COLO829 (cell line): ENCODE data around the gene ABCC8.

ENCODE experiments used
- DNase-seq: peaks from one replicate; pipeline ENCODE4 v3.0.0; 2012; ENCODE audit warnings: low spot score

The ABCC8 gene

GRCh38 chr11:17351510-17352176 lies 125.0 kb downstream of the ABCC8 start, which contains the start of gene NCR3LG1:
TSS of gene NCR3LG1 (plus strand) at chr11:17351800. CDS start at chr11:17351970, 170 bp downstream.
- peak; percentile 3 for DNase-seq

DNA sequence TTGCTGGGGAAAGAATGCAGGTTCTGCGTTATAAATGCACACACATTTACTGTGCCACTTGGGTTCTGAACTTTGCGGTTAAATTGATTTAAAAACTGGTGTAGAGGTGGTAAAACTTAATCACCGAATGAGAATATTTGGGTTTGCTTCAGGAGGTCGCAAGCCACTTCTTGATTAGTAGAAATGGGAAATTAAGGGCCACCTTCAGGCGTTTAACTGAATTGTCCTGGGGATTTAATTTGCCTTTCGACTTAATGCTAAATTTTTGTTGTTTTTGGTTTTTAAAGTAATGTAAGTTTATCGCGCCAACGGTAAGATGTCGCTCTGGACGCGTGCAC lies 125.5 kb downstream of the ABCC8 start:
- no peak for DNase-seq

DNA sequence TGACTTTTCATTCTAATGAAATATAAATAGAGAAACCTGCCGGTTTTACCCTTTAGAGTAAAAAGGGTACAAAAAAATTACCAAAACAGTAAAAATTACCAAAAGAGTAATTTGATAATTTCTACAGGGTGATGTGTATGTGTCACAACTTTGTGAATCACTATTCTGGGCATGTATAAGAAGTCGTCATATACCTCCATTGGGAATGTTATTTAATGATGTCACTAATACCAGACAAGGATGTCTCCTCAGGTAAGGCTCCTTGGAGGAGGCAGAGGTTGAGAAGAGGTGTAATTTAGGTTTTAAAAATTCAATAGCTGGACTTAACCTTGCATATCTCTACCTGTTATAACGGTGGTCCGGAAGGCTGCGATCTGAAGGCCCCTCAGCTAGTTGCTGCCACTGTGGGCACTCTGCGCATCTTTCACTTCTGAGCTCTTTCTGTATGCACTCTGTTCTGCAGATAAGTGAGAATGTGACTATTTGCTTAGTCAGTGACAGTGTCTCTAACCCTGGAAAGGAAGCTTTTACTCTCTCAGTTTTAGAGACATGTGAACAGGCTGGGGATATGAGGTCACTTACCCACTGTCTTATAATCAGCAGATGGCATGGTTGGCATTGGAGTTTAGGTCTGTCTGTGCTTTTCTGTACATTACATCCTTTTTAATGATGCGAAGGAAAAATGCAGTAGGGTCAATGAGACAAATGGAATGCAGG lies 126.0 kb downstream of the ABCC8 start:
- DNase-seq = no peak

DNA sequence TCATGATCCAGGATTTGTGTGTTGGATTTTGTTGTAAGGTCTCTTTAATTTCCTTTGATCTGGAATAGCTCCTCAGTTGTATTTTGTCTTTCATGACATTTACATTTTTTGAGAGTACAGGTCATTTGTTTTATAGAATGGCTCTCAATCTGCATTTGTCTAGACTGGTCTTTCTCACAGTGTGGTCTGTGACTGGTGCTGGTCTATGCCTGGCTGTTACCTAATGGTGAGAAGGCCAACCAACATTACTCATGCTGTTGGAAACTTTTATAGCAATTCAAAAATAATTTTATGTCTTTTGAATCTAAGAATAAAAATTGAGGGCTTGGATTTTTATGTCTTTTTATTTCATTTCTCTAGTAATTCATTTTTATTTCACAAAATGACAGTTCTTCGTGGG lies 129.0 kb downstream of the ABCC8 start:
- no peak for DNase-seq

DNA sequence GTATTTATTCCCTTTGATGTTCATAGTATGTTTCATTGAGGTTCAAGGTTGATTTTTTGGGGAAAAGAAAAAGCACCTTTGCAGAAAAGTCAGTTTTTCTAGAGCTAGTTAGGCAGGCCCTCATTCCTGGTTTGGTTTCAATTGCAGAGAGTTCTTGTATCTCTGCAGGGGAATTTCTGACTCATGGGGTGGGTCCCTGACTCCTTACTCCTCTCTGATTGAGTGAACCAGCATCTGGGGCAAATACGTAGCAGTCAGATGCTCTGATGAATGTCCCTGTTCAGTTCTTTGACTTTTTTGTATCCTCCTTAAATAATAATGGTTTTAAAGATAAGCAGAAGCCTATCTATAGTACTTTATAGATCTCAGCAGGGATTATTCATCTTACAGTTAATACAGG lies 132.7 kb downstream of the ABCC8 start:
- DNase-seq = no peak

DNA sequence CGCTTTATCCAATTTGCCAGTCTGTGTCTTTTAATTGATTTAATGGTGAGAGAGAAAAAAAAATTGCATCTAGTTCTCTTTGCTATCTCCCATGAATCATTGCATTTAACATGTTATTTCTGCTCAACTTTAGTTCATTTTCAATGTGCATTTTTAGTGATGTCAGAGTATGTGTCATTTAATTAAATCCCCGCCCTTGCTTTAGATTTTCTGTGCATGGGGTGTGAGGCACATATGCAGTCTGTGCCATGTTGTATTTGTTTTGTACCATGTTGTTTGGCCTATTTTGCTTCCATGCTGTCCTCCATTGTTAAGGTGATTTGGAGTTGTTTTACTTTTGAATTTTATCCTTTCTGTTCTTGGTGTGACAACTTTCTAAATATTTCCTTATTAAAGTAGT lies 133.4 kb downstream of the ABCC8 start:
- no peak for DNase-seq
